Activated T-helper 17 cell treated with anti-CD3 and anti-CD28 coated beads, Interleukin-2, amount 50 U/mL, for 72 hours (primary cell): ENCODE data around the gene MYO16. TPM values are rescaled to one million over a fixed set of nuclear protein-coding genes. Genes with fewer than 3 reads are reported as not detected.

ENCODE experiments used
- ATAC-seq: fragments of 150-1000 bp; cut with Tn5 transposase; replicated peaks from 2 replicates; pipeline ENCODE4 v1.10.0; 2021; ENCODE audit warnings: mild to moderate bottlenecking, moderate library complexity
- H3K27ac Mint-ChIP-seq: one replicate; pipeline ENCODE4 v1.8.0; 2022; ENCODE audit warnings: mixed read lengths
- H3K27me3 Mint-ChIP-seq: one replicate; pipeline ENCODE4 v1.8.0; 2022; ENCODE audit warnings: mixed read lengths
- H3K36me3 Mint-ChIP-seq: one replicate; pipeline ENCODE4 v1.8.0; 2022; ENCODE audit warnings: low read depth, mild to moderate bottlenecking, mixed read lengths
- H3K4me1 Mint-ChIP-seq: one replicate; pipeline ENCODE4 v1.8.0; 2022; ENCODE audit warnings: mixed read lengths
- H3K4me3 Mint-ChIP-seq: one replicate; pipeline ENCODE4 v1.8.0; 2022; ENCODE audit warnings: mild to moderate bottlenecking, mixed read lengths
- H3K9me3 Mint-ChIP-seq: one replicate; pipeline ENCODE4 v1.8.0; 2022; ENCODE audit warnings: mixed read lengths
- total RNA-seq, 2 donors: library from RNA; stranded (reverse); gene quantifications; one replicate each; pipeline ENCODE4 v1.2.3, GENCODE V29; 2022

The MYO16 gene
- total RNA-seq, 2 donors from 2014 or later = not detected

DNA sequence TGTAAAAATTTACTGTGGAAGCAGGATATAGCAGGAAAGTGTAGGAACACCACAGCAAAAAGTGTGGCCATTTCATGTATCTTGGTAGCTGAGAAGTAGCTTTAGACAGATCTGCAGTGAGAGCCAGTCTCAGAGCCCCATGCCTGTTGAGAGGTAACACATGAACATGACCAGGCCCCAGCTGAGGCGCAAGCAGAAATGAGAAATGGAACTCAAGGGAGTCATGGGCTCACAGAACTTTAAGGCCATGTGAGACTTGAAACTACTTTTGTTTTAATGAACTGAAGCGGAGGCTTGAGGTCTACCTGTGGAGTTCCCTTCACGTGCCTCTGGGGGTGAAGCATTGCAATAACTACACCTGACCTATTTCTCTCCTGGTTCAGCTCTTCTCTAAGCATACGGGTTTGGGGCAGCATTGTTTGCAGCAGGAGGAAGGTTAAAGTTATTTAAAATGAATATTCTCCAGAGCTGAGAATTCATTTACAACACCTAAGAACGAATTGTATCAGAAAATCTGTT, 3.3 kb downstream of the MYO16 start:
- Mint-ChIP-seq H3K9me3 (no peaks in the 10 kb centered on the region), H3K4me3 (no peak overlapping the region), H3K36me3 (no peaks in the 10 kb centered on the region), H3K27me3 (no peaks in the 10 kb centered on the region), H3K27ac (no peak overlapping the region), H3K4me1 (no peaks in the 10 kb centered on the region)
- ATAC-seq = no peak

DNA sequence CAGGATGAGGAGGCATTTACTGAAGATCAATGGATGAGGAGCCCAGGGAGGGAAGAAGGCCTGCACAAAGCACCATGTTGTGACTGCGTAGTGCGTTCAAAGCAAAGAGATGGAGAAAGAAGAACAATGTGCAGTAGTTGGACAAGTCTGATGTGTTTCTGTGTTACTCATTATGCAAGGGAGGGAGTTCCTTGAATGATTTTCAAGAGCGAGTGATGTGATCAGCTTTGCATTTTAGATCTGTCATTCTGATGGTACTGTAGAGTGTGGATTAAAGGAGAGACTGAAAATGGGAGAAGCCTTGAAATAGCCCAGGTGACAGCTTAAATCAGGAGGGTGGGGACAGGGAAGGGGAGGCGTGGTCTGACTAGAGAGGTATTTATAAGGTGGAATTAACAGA, 9.5 kb downstream of the MYO16 start:
- Mint-ChIP-seq H3K27ac (no peak overlapping the region), H3K27me3 (no peaks in the 10 kb centered on the region), H3K36me3 (no peaks in the 10 kb centered on the region), H3K4me3 (no peak overlapping the region), H3K4me1 (no peaks in the 10 kb centered on the region), H3K9me3 (no peaks in the 10 kb centered on the region)
- no peak for ATAC-seq

DNA sequence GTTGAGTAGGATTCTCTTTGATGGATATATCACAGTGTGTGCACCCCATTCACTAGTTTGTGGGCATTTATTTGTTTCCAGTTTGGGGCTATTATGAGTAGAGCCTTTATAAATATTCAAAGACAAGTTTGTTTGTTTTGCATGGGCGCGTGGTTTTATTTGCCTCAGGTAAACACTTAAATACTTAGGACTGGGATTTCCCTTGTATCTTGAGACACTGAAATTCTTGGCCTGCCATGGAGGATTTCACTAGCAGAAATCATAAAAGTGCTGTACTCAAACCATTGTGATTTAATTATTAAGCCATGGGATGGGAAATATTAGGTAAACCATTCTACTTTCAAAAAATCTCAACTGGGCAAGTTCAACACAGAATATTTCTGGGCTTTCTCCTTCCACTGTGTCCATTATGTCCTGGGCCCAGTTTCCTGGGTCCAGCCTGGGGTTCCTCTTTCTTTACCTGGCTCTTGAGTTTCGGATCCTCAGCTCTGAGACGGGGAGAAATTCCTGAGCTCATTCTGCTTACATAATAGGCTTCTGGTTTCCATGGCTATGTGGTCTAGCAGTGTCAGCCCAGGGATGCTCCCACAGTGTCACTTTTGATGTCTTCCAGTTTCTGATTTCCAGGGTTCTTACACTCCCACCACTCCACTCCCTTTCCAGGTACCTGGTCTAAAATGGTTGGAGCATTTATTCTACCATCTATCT, 14.4 kb downstream of the MYO16 start:
- ATAC-seq = no peak
- H3K36me3 Mint-ChIP-seq = no peaks in the 10 kb centered on the region
- no peak overlapping the region for H3K4me3 Mint-ChIP-seq
- H3K9me3 Mint-ChIP-seq = peaks cover 10% of the 10 kb centered on the region
- no peaks in the 10 kb centered on the region for H3K4me1 Mint-ChIP-seq
- no peaks in the 10 kb centered on the region for H3K27me3 Mint-ChIP-seq
- no peak overlapping the region for H3K27ac Mint-ChIP-seq

GRCh38 chr13:108645376-108645775, 16.0 kb downstream of the MYO16 start:
- Mint-ChIP-seq H3K36me3 (no peaks in the 10 kb centered on the region), H3K27me3 (no peaks in the 10 kb centered on the region), H3K4me1 (no peaks in the 10 kb centered on the region), H3K9me3 (peaks cover 10% of the 10 kb centered on the region), H3K4me3 (no peak overlapping the region), H3K27ac (no peak overlapping the region)
- ATAC-seq = no peak

DNA sequence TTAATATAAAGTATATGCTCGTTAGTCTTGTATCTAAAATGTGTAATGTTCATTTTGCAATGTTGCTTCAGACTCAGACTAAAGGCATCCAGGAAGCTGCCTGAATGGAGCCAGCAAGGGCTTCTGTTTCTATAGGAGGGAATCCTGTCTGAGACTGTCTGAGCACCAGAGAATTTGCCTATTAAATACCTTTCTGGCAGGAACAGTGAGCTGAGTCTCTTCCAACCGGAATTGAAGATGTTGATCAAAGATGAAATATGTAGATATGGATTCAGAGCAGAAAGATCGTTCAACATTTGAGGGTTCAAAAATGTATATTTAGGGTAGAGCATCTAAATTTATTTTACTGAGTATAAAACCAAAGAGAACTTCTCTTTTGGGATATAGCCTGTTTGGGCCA, 20.9 kb downstream of the MYO16 start:
- Mint-ChIP-seq H3K4me3 (no peak overlapping the region), H3K4me1 (no peaks in the 10 kb centered on the region), H3K27ac (no peak overlapping the region), H3K27me3 (no peaks in the 10 kb centered on the region), H3K36me3 (no peaks in the 10 kb centered on the region), H3K9me3 (peaks cover 10% of the 10 kb centered on the region)
- ATAC-seq = no peak

DNA sequence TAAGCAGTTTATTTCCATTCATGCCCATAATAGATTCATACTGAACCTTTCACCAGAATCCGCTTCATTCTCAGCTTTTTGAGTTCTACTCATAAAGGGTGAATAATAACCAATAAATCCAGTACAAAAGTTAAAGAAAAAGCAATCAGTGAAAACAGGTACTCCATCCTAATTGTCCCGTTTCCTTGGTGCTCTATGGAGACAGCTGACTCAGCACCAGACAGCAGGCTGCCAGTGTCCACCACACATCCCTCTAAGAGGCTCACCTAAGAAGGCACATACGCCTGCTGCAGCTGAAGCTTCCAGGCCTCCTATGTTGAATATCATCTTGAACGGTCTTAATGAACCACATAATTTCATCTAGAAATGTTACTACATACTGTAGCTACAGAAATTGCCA, 27.3 kb downstream of the MYO16 start:
- H3K4me3 Mint-ChIP-seq = no peak overlapping the region
- no peak for ATAC-seq
- H3K27me3 Mint-ChIP-seq = no peaks in the 10 kb centered on the region

GRCh38 chr13:108657519-108657918, 28.1 kb downstream of the MYO16 start:
- Mint-ChIP-seq H3K9me3 (peaks cover 3% of the 10 kb centered on the region), H3K4me3 (no peak overlapping the region), H3K4me1 (no peaks in the 10 kb centered on the region), H3K36me3 (no peaks in the 10 kb centered on the region), H3K27ac (no peak overlapping the region), H3K27me3 (no peaks in the 10 kb centered on the region)
- ATAC-seq = no peak

More for the DNA sequence above, 27.3 kb downstream of the MYO16 start:
- H3K9me3 Mint-ChIP-seq = peaks cover 3% of the 10 kb centered on the region
- H3K27ac Mint-ChIP-seq = no peak overlapping the region
- H3K36me3 Mint-ChIP-seq = no peaks in the 10 kb centered on the region
- no peaks in the 10 kb centered on the region for H3K4me1 Mint-ChIP-seq

DNA sequence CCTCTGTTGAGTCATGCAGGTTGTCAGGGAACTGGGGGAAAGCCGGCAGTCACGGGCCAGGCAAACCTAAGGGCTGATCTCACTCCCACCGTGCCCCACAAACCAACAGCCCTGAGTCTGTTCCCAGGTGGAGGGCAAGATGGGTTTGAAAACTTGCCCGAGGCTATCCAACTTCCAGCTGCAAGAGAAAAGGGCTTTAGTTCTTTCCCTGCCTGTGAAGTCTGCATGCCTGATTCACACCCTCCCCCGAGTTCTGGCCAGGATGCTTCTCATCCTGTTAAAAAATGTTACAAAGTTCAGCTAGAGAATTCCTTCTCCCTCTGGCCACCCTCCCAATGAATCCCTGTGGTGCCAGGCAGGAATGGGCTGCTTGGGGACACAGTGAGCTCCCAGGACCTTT, 33.1 kb downstream of the MYO16 start:
- H3K4me1 Mint-ChIP-seq = no peaks in the 10 kb centered on the region
- no peaks in the 10 kb centered on the region for H3K9me3 Mint-ChIP-seq
- H3K27ac Mint-ChIP-seq = no peak overlapping the region
- no peak overlapping the region for H3K4me3 Mint-ChIP-seq
- no peaks in the 10 kb centered on the region for H3K36me3 Mint-ChIP-seq
- no peak for ATAC-seq
- H3K27me3 Mint-ChIP-seq = peaks cover 4% of the 10 kb centered on the region

DNA sequence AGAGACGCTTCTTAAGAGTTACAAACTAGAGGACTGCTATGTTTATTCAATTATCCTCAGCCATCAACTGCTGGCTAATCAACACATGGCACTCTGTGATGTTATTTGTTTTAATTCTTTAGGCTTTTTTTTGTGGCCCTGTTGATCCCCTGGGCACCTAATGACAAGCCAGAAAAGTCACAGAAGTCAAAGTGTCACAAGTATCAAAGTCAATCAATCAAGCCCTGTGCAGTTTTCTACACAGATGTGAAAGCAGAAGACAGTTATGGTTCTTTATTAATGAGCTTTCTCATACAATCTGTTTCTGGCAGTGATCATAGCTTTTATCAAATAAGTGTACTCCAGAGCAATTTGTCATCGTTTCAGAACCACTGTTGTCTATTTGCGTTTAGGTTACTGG, 34.3 kb downstream of the MYO16 start:
- Mint-ChIP-seq H3K4me3 (no peak overlapping the region), H3K9me3 (no peaks in the 10 kb centered on the region), H3K27me3 (peaks cover 4% of the 10 kb centered on the region), H3K36me3 (no peaks in the 10 kb centered on the region), H3K27ac (no peak overlapping the region), H3K4me1 (no peaks in the 10 kb centered on the region)
- no peak for ATAC-seq

- H3K4me3 Mint-ChIP-seq = no peak overlapping the region
- no peaks in the 10 kb centered on the region for H3K4me1 Mint-ChIP-seq
- no peaks in the 10 kb centered on the region for H3K36me3 Mint-ChIP-seq
- no peak overlapping the region for H3K27ac Mint-ChIP-seq
- H3K9me3 Mint-ChIP-seq = peaks cover 5% of the 10 kb centered on the region
- H3K27me3 Mint-ChIP-seq = peaks cover 4% of the 10 kb centered on the region
- ATAC-seq = no peak
Measured at GRCh38 chr13:108667205-108667604, 37.8 kb downstream of the MYO16 start.

DNA sequence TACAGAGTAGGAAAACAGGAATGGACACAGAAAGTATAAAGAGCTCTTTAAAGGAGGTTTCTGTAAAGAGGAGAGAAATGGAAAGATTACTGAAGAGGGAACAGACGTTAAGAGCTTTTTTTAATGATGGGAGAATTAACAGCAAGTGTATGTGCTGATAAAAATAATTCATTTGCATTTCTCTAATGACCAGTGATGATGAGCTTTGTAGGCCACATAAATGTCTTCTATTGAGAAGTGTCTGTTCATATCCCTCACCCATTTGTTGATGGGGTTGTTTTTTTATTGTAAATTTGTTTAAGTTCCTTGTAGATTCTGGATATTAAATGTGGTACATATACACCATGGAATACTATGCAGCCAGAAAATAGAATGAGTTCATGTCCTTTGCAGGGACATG, 40.0 kb downstream of the MYO16 start:
- no peak overlapping the region for H3K4me3 Mint-ChIP-seq
- H3K27me3 Mint-ChIP-seq = peaks cover 4% of the 10 kb centered on the region
- H3K4me1 Mint-ChIP-seq = no peaks in the 10 kb centered on the region
- H3K9me3 Mint-ChIP-seq = peaks cover 5% of the 10 kb centered on the region
- H3K36me3 Mint-ChIP-seq = no peaks in the 10 kb centered on the region
- H3K27ac Mint-ChIP-seq = no peak overlapping the region
- ATAC-seq = no peak

DNA sequence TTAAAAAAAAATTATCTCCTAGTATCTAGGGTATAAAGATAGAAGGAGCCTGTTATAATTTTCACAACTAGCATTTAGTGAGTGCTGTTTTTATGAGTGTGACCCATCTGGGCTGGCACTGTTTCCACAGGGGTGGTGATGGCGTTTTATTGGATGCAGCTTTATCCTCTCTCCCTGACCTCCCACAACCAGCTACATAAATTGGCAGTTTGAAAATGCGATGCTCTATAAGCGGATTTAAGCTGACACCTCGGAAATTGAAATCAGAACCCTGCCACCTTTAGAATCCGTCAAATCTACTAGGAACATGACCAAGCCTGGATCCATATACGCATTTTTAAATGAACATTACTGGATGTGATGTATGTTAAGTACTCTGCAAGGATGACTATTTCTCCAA, 44.9 kb downstream of the MYO16 start:
- no peaks in the 10 kb centered on the region for H3K4me1 Mint-ChIP-seq
- H3K27ac Mint-ChIP-seq = no peak overlapping the region
- H3K9me3 Mint-ChIP-seq = no peaks in the 10 kb centered on the region
- H3K36me3 Mint-ChIP-seq = no peaks in the 10 kb centered on the region
- peaks cover 10% of the 10 kb centered on the region for H3K27me3 Mint-ChIP-seq
- H3K4me3 Mint-ChIP-seq = no peak overlapping the region
- no peak for ATAC-seq

DNA sequence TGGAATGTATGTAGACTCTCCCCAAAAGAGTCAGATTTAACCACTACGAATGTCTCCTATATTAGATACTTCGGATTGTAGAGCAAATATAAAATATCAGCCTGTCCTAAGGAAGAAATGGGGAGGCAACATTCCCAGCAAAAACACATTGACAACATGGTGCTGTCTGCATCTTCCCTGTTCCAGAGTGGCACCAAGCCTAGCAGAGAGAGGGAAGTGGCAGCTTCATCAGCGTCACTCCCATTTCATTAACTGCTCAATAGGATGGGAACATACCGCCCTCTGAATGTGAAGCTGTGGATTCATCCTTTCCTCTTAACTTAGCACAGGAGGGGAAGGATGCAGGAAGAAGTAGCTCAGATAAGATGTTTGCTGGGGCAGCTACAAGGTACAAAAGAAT, 45.4 kb downstream of the MYO16 start:
- no peak for ATAC-seq

DNA sequence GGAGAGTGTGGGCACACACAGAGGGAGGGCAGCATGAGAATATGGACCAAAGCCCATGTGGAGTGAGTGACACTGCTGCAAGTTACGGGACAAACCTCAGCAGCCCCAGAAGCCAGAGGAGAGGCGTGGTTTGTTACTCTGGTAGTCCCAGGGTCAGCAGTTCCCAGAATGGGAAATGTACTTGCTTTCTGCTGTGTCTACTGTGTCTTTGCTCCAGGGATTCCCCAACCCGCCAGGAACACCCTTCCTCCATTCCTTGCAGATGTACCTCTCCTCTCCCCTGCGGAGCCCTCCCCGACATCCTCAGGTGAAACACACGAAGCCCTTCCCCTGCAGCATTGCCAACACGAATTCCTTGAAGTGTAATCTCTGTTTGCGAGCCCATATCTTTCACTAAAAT, 47.2 kb downstream of the MYO16 start:
- H3K27me3 Mint-ChIP-seq = peaks cover 19% of the 10 kb centered on the region
- no peaks in the 10 kb centered on the region for H3K4me1 Mint-ChIP-seq
- H3K4me3 Mint-ChIP-seq = no peak overlapping the region
- no peak overlapping the region for H3K27ac Mint-ChIP-seq
- H3K36me3 Mint-ChIP-seq = no peaks in the 10 kb centered on the region
- no peak for ATAC-seq
- H3K9me3 Mint-ChIP-seq = no peaks in the 10 kb centered on the region

More for the DNA sequence above, 45.4 kb downstream of the MYO16 start:
- H3K27ac Mint-ChIP-seq = no peak overlapping the region
- H3K27me3 Mint-ChIP-seq = peaks cover 12% of the 10 kb centered on the region
- no peak overlapping the region for H3K4me3 Mint-ChIP-seq
- no peaks in the 10 kb centered on the region for H3K9me3 Mint-ChIP-seq
- H3K4me1 Mint-ChIP-seq = no peaks in the 10 kb centered on the region
- no peaks in the 10 kb centered on the region for H3K36me3 Mint-ChIP-seq

- Mint-ChIP-seq H3K27ac (no peak overlapping the region), H3K4me3 (no peak overlapping the region), H3K36me3 (no peaks in the 10 kb centered on the region), H3K9me3 (no peaks in the 10 kb centered on the region), H3K27me3 (peaks cover 24% of the 10 kb centered on the region), H3K4me1 (no peaks in the 10 kb centered on the region)
- ATAC-seq = no peak
Measured at GRCh38 chr13:108677806-108678205, 48.4 kb downstream of the MYO16 start.

GRCh38 chr13:108680011-108680410, 50.6 kb downstream of the MYO16 start:
- no peaks in the 10 kb centered on the region for H3K4me1 Mint-ChIP-seq
- H3K27me3 Mint-ChIP-seq = peaks cover 24% of the 10 kb centered on the region
- no peaks in the 10 kb centered on the region for H3K36me3 Mint-ChIP-seq
- no peak overlapping the region for H3K4me3 Mint-ChIP-seq
- H3K27ac Mint-ChIP-seq = no peak overlapping the region
- H3K9me3 Mint-ChIP-seq = no peaks in the 10 kb centered on the region
- ATAC-seq = no peak
